GM23248 (cell line): ENCODE measurements around the gene PCDHAC1. TPM values are rescaled to one million over a fixed set of nuclear protein-coding genes. Genes with fewer than 3 reads are reported as not detected.

Experiments used
- DNase-seq: peaks from one replicate; pipeline ENCODE4 v3.0.0-alpha.2; 2015
- H2AFZ ChIP-seq: fragments of 200-600 bp; sonication (generic); 2 replicates; pipeline ENCODE4 v1.6.1; 2016; ENCODE audit warnings: antibody characterized with exemption
- H3F3A ChIP-seq: fragments of 200-600 bp; sonication (generic); 2 replicates; pipeline ENCODE4 v1.6.1; 2016; ENCODE audit warnings: mild to moderate bottlenecking, antibody characterized with exemption, mixed run types; ENCODE audit not compliant: insufficient read depth
- H3K27ac ChIP-seq: fragments of 200-600 bp; sonication (generic); 2 replicates; pipeline ENCODE4 v1.5.1; 2016; ENCODE audit warnings: mild to moderate bottlenecking
- H3K27me3 ChIP-seq: fragments of 200-600 bp; sonication (generic); replicated peaks from 2 replicates; pipeline ENCODE4 v1.6.1; 2016; ENCODE audit warnings: mild to moderate bottlenecking; ENCODE audit not compliant: insufficient read depth
- H3K36me3 ChIP-seq: fragments of 200-600 bp; sonication (generic); 2 replicates; pipeline ENCODE4 v1.6.1; 2016; ENCODE audit warnings: low read depth, mild to moderate bottlenecking
- H3K4me1 ChIP-seq: fragments of 200-600 bp; sonication (generic); 2 replicates; pipeline ENCODE4 v1.6.1; 2016; ENCODE audit warnings: mild to moderate bottlenecking; ENCODE audit not compliant: insufficient read depth
- H3K4me2 ChIP-seq: fragments of 200-600 bp; sonication (generic); one replicate; pipeline ENCODE4 v1.6.1; 2016; ENCODE audit warnings: mild to moderate bottlenecking; ENCODE audit not compliant: unreplicated experiment
- H3K4me3 ChIP-seq: fragments of 200-600 bp; sonication (generic); 2 replicates; pipeline ENCODE4 v1.5.1; 2016; ENCODE audit warnings: mild to moderate bottlenecking
- H3K79me2 ChIP-seq: fragments of 200-600 bp; sonication (generic); 2 replicates; pipeline ENCODE4 v1.6.1; 2016; ENCODE audit warnings: mild to moderate bottlenecking; ENCODE audit not compliant: insufficient read depth
- H3K9ac ChIP-seq: fragments of 200-600 bp; sonication (generic); 2 replicates; pipeline ENCODE4 v1.6.1; 2016; ENCODE audit warnings: mild to moderate bottlenecking
- H3K9me2 ChIP-seq: fragments of 200-600 bp; sonication (generic); 2 replicates; pipeline ENCODE4 v1.6.1; 2016; ENCODE audit warnings: mixed run types, mild to moderate bottlenecking, moderate library complexity; ENCODE audit not compliant: insufficient read depth
- H3K9me3 ChIP-seq: fragments of 200-600 bp; sonication (generic); one replicate; pipeline ENCODE4 v1.6.1; 2017; ENCODE audit warnings: low read depth
- H4K20me1 ChIP-seq: fragments of 200-600 bp; sonication (generic); 2 replicates; pipeline ENCODE4 v1.6.0; 2016; ENCODE audit not compliant: insufficient read depth
- EZH2 ChIP-seq: fragments of 200-600 bp; sonication (generic); IDR thresholded peaks from 2 replicates; pipeline ENCODE4 v1.6.1; 2018; ENCODE audit warnings: antibody characterized with exemption, mild to moderate bottlenecking; ENCODE audit not compliant: insufficient read depth, poor library complexity, severe bottlenecking
- EZH2phosphoT487 ChIP-seq: fragments of 200-600 bp; sonication (generic); IDR thresholded peaks from 2 replicates; pipeline ENCODE4 v1.6.1; 2018; ENCODE audit warnings: antibody characterized with exemption, moderate library complexity, mild to moderate bottlenecking, low read depth; ENCODE audit not compliant: insufficient read depth
- WGBS, 2 experiments: methylation state at CpG; one replicate each; pipeline ENCODE4 v1.1.6; 2015 to 2017; ENCODE audit warnings: low lambda C conversion rate in 2 of 2, low coverage in 1 of 2; ENCODE audit errors: missing lambda C conversion rate in 2 of 2; 5-methylcytosine and 5-hydroxymethylcytosine counted together
- in situ Hi-C: fragments of 300-500 bp; cut with MboI; formaldehyde crosslinking; loops from 2 replicates; pipeline ENCODE4 v1.15.0; 2020
- polyA plus RNA-seq: library from polyadenylated mRNA; unstranded; fragments of >200 nt; fragmentation: Nextera tagmentation; extraction: Ambion mirVana; gene quantifications from 2 replicates; pipeline ENCODE4 v1.2.1, GENCODE V29; 2016
- total RNA-seq: library from RNA; depleted of rRNA; stranded (reverse); fragments of >200 nt; shearing (Covaris generic); gene quantifications from 2 replicates; pipeline ENCODE4 v1.2.3, GENCODE V29; 2014

The PCDHAC1 gene
- total and polyA plus RNA-seq, 2 experiments from 2014 or later = not detected

DNA sequence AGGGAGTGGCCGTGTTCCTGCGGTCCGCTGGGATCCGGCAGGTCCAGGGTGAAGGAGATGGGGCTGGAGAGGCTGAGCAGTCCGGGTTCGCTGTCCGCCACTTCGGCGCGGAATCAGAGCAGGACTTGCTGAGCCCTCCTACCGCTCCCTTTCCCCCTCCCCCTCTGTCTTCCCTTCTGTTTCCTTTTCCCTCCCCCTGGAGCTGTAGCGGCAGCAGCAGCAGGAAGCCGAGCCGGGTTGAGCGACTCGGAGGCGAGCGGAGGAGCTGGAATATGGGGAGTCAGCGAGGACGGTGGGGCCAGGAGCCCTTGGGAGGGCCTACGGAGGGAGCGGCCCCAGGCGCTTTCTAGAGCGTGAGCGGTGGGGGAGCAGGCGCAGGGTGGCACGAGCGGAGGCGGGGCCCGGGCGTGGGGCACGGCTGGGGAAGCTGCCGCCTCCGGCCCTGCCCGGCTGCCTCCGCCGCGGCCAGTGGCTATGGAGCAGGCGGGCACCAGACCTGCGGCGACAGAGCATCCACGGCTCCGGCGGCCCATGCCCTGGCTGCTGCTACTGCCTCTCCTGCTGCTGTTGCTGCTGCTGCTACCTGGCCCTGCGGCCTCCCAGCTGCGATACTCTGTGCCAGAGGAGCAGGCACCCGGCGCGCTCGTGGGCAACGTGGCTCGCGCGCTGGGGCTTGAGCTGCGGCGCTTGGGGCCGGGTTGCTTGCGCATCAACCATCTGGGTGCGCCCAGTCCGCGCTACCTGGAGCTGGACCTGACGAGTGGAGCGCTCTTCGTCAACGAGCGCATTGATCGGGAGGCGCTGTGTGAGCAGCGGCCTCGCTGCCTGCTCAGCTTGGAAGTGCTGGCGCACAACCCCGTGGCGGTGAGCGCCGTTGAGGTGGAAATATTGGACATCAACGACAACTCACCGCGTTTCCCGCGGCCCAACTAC is 40.5 kb downstream of the PCDHAC1 start, which contains the start of gene PCDHAC2:
Gene PCDHAC2, plus strand, starts transcription at position 184 of the 933 bp plus-strand sequence. Its CDS starts 291 bp downstream, at position 475.
- H3F3A ChIP-seq = no peaks in the 10 kb centered on the region
- H4K20me1 ChIP-seq = no peaks in the 10 kb centered on the region
- peak; percentile 26 for DNase-seq
- H3K9ac ChIP-seq = no peak within 1 kb of the TSS
- H3K4me1 ChIP-seq = no peaks in the 10 kb centered on the region
- no peaks in the 10 kb centered on the region for H3K9me3 ChIP-seq
- H2AFZ ChIP-seq = peak within 1 kb of the TSS; percentile 75
- H3K79me2 ChIP-seq = no peaks in the 10 kb centered on the region
- peak within 1 kb of the TSS; percentile 66 for H3K4me3 ChIP-seq
- in situ Hi-C loops = no loop called here
- H3K9me2 ChIP-seq = no peaks in the 10 kb centered on the region
- TF ChIP-seq EZH2 = no peak
- no peaks in the 10 kb centered on the region for H3K36me3 ChIP-seq
- WGBS, 2 experiments = 8% methylated on average over 75 to 76 of the region's 80 CpGs
- H3K4me2 ChIP-seq = peak within 1 kb of the TSS; percentile 61
- no peaks in the 10 kb centered on the region for H3K27me3 ChIP-seq
- H3K27ac ChIP-seq = no peak within 1 kb of the TSS

DNA sequence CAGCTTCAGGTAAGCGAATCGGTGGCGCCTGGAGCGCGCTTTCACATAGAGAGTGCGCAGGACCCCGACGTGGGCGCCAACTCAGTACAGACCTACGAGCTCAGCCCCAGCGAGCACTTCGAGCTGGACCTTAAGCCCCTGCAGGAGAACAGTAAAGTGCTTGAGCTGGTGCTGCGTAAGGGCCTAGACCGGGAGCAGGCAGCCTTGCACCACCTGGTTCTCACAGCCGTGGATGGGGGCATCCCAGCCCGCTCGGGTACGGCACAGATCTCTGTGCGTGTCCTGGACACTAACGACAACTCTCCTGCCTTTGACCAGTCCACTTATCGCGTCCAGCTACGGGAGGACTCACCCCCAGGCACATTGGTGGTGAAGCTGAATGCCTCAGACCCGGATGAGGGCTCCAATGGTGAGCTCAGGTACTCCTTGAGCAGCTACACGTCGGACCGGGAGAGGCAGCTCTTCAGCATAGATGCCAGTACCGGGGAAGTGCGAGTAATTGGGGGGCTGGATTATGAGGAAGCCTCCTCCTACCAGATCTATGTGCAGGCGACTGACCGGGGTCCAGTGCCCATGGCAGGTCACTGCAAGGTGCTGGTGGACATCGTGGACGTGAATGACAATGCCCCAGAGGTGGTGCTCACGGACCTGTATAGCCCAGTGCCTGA is 41.3 kb downstream of the PCDHAC1 start:
- Histone ChIP-seq H2AFZ (no peak overlapping the region), H3K79me2 (no peaks in the 10 kb centered on the region), H3K27ac (no peak overlapping the region), H3K27me3 (no peaks in the 10 kb centered on the region), H3K4me3 (no peak overlapping the region; the same call in 1 of the 2 replicates), H3F3A (no peaks in the 10 kb centered on the region), H3K4me1 (no peaks in the 10 kb centered on the region), H3K9ac (no peak overlapping the region), H3K9me2 (no peaks in the 10 kb centered on the region), H3K4me2 (no peak overlapping the region), H4K20me1 (no peaks in the 10 kb centered on the region), H3K9me3 (no peaks in the 10 kb centered on the region), H3K36me3 (no peaks in the 10 kb centered on the region)
- in situ Hi-C loops = no loop called here
- TF ChIP-seq EZH2phosphoT487 (no peak), EZH2 (no peak)
- no peak for DNase-seq
- WGBS, 2 experiments = 32 to 35% methylated on average over 33 to 34 of the region's 34 CpGs

DNA sequence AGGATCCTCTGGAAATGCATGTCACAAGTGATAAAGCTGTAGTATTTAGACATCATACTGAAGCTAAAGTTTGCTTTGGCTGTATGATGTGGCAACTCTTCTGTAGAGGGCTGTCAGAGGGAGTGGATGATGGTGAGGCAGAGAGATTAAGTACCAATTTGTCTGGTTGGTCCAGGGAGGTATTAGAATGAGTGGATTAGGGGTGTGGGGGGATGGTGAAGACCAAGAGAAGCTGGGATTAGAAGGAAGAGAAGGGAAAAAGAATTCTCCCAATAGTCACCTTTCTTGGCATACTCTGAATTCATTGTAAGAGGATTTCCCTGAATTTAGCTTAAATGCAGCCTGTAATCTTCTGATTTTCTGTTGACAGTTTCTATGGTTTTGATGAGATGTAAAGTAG is 43.8 kb downstream of the PCDHAC1 start:
- Histone ChIP-seq H3K27me3 (no peaks in the 10 kb centered on the region), H3K79me2 (no peaks in the 10 kb centered on the region), H3K27ac (no peak overlapping the region), H3F3A (no peaks in the 10 kb centered on the region), H3K4me2 (no peak overlapping the region), H4K20me1 (no peaks in the 10 kb centered on the region), H3K9me2 (no peaks in the 10 kb centered on the region), H3K9me3 (no peaks in the 10 kb centered on the region), H3K36me3 (no peaks in the 10 kb centered on the region), H3K4me3 (no peak overlapping the region), H3K4me1 (no peaks in the 10 kb centered on the region), H3K9ac (no peak overlapping the region), H2AFZ (no peak overlapping the region)
- DNase-seq = no peak
- in situ Hi-C loops = no loop called here
- TF ChIP-seq EZH2 (no peak), EZH2phosphoT487 (no peak)

DNA sequence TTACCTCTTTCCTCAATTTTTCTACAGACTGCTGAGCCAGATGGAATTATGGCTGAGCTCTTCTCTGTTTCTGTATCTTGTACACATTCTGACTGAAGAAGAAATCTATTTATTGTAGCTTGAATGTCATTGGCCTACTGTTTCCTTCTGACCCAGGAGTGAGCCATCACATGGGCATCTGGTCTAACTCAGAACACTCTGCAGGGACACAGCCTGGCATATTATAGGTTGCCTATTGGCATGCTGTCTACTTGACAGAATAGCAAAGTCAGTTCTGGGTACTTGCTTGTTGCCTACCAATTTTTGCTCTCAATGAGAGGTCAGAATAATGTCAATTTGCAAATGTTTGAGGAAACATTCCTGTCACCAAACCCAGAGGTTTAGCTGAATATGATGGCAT is 47.5 kb downstream of the PCDHAC1 start:
- Histone ChIP-seq H3K4me3 (no peak overlapping the region), H3K36me3 (no peaks in the 10 kb centered on the region), H3K4me1 (no peaks in the 10 kb centered on the region), H2AFZ (no peak overlapping the region), H3K79me2 (no peaks in the 10 kb centered on the region), H4K20me1 (no peaks in the 10 kb centered on the region), H3F3A (no peaks in the 10 kb centered on the region), H3K4me2 (no peak overlapping the region), H3K9ac (no peak overlapping the region), H3K9me3 (no peaks in the 10 kb centered on the region), H3K27ac (no peak overlapping the region), H3K9me2 (no peaks in the 10 kb centered on the region), H3K27me3 (no peaks in the 10 kb centered on the region)
- DNase-seq = no peak
- in situ Hi-C loops = no loop called here
- no peak for TF ChIP-seq EZH2
- TF ChIP-seq EZH2phosphoT487 = no peak
